Ovary (tissue), 9 donors: ENCODE data around the gene IGF1R. TPM values are rescaled to one million over a fixed set of nuclear protein-coding genes. Genes with fewer than 3 reads are reported as not detected.

Experiments
- DNase-seq, 5 donors: peaks; one replicate each; pipeline ENCODE4 v3.0.0-alpha.2; 2019 to 2020
- H3K27ac ChIP-seq, 2 donors: fragments of 200-600 bp; one replicate each; pipeline versions ENCODE4 v1.5.1 to v1.8.0; 2019 to 2022
- H3K27me3 ChIP-seq: fragments of 200-600 bp; one replicate; pipeline ENCODE4 v1.8.0; 2022
- H3K36me3 ChIP-seq: fragments of 200-600 bp; sonication (generic); one replicate; pipeline ENCODE4 v1.5.1; 2019
- H3K4me1 ChIP-seq: one replicate; pipeline ENCODE4 v1.8.1; 2013; ENCODE audit warnings: mild to moderate bottlenecking, moderate library complexity; ENCODE audit not compliant: insufficient read depth
- H3K4me3 ChIP-seq: fragments of 200-600 bp; sonication (generic); one replicate; pipeline ENCODE4 v1.5.1; 2017
- H3K9me3 ChIP-seq, 2 donors: fragments of 200-600 bp in 1 of 2; sonication (generic) in 1 of 2; one replicate each; pipeline versions ENCODE4 v1.5.1 to v1.8.1; 2013 to 2019; ENCODE audit warnings: mild to moderate bottlenecking in 1 of 2, moderate library complexity in 1 of 2
- EP300 ChIP-seq: sonication (generic); formaldehyde crosslinking; IDR thresholded peaks from one replicate; pipeline ENCODE4 v1.6.1; 2017; ENCODE audit warnings: antibody characterized with exemption
- POLR2A ChIP-seq: fragments of 450-650 bp; IDR thresholded peaks from one replicate; pipeline ENCODE4 v1.6.1; 2017; ENCODE audit warnings: antibody characterized with exemption, mild to moderate bottlenecking, moderate library complexity
- WGBS, 3 donors: extraction: QIAGEN DNeasy Blood & Tissue Kit in 1 of 3; methylation state at CpG; one replicate each; pipeline versions ENCODE4 v1.1.5 to v1.1.7; 2013 to 2017; 5-methylcytosine and 5-hydroxymethylcytosine counted together
- intact Hi-C, 4 donors: fragments of 100-400 bp; cut with DNase I; formaldehyde crosslinking; loops; one replicate each; pipeline versions ENCODE4 v1.11.0 to v1.15.1; 2022 to 2023
- polyA plus RNA-seq, 2 donors: library from polyadenylated mRNA; stranded (reverse); fragments of 200-250 nt in 1 of 2; fragments of 350-450 nt in 1 of 2; fragmentation: Illumina TruSeq in 1 of 2; extraction: RNeasy Lipid Tissue Mini Kit (QIAGEN cat#74804) in 1 of 2; gene quantifications; one replicate each; pipeline ENCODE4 v1.2.3, GENCODE V29; 2013 to 2014
- total RNA-seq, 7 donors: library from RNA; depleted of rRNA in 2 of 7; stranded (reverse); fragments of >200 nt in 2 of 7; fragmentation: NEBNext Ultra II Directional in 3 of 7; extraction: Animal tissue kit (Norgen Biotek cat#: 25700) in 3 of 7; gene quantifications; one replicate each; pipeline versions ENCODE4 v1.1.0 to v1.2.4, GENCODE V29; 2016 to 2023
- TF ChIP-seq, protein P1 (sequence below), 3 donors: fragments of 450-650 bp in 2 of 3; fragments of 200-600 bp in 1 of 3; IDR thresholded peaks; one replicate each; pipeline versions ENCODE4 v1.5.1 to v1.8.0; 2016 to 2022; ENCODE audit warnings: antibody characterized with exemption in 3 of 3, mild to moderate bottlenecking in 1 of 3
- donor health status: DM: no; HTN: no; CAD: no; lungs with moderate emphysema.
- donor health status: DM: no; HTN: no; CAD: no.
- donor health status: Bipolar disorder and iron deficiency.
- donor health status: DM: yes; HTN: yes; CAD: no.
- donor health status: DM: no; HTN: no; CAD: no.
- donor health status: DM: yes; HTN: yes; CAD: no.

The IGF1R gene
- total and polyA plus RNA-seq, 9 donors: 15.4 to 88.7 (median 68.9) TPM

DNA sequence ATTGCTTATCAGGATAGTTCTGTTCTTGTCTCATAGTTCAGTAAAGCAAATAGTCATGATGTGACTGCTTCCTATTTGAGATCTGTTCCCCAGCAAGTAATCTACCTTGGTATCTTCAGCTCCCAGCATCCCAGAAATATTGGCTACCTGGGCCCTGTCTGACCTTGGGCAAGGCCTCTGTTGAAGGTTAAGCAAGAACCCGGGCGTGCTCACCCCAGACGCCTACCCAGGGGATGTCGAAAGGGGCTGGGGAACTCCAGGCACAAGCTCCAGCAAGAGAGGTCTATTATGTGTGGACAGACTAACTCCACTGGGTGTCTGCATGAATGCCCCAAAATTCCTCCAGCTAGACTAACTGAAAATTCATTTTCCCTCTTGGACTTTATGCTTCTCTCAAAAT is 37.3 kb upstream of the IGF1R start:
- no peak overlapping the region for H3K27ac ChIP-seq
- no peak for DNase-seq
- 82 to 84% (median 83%) methylated on average over 4 of the region's 4 CpGs for WGBS, 3 donors
- intact Hi-C loops: no loop called here
- H3K9me3 ChIP-seq: no peaks in the 10 kb centered on the region
- no peaks in the 10 kb centered on the region for H3K4me1 ChIP-seq
- no peaks in the 10 kb centered on the region for H3K36me3 ChIP-seq
- H3K27me3 ChIP-seq: no peaks in the 10 kb centered on the region
- no peak overlapping the region for H3K4me3 ChIP-seq
- TF ChIP-seq, protein P1, sequence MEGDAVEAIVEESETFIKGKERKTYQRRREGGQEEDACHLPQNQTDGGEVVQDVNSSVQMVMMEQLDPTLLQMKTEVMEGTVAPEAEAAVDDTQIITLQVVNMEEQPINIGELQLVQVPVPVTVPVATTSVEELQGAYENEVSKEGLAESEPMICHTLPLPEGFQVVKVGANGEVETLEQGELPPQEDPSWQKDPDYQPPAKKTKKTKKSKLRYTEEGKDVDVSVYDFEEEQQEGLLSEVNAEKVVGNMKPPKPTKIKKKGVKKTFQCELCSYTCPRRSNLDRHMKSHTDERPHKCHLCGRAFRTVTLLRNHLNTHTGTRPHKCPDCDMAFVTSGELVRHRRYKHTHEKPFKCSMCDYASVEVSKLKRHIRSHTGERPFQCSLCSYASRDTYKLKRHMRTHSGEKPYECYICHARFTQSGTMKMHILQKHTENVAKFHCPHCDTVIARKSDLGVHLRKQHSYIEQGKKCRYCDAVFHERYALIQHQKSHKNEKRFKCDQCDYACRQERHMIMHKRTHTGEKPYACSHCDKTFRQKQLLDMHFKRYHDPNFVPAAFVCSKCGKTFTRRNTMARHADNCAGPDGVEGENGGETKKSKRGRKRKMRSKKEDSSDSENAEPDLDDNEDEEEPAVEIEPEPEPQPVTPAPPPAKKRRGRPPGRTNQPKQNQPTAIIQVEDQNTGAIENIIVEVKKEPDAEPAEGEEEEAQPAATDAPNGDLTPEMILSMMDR (IDR thresholded peaks at IDR 0.05): no peak
- TF ChIP-seq EP300: no peak
- no peak for TF ChIP-seq POLR2A

DNA sequence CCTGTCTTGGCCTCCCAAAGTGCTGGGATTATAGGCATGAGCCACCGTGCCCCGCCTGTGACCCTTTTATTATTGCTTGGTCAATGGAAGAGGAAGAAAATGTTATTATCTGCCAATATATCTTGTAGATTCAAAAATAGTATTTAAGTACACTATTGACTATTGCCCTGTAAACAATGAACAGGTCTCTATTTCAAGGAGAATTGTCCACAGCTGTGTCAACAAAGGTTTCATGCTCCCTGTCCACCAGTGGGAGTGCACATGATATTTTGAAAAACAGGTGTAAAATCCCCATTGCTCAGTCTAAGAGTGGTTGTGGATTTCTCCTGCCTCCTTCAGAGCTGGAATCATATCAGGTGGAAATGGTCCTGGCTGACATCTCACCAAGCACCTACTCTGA is 36.5 kb upstream of the IGF1R start:
- H3K9me3 ChIP-seq: no peaks in the 10 kb centered on the region
- no peaks in the 10 kb centered on the region for H3K36me3 ChIP-seq
- TF ChIP-seq POLR2A (no peak), EP300 (no peak)
- TF ChIP-seq, protein P1 (IDR thresholded peaks at IDR 0.05): no peak
- no peak for DNase-seq
- no peaks in the 10 kb centered on the region for H3K27me3 ChIP-seq
- no peak overlapping the region for H3K4me3 ChIP-seq
- intact Hi-C loops: no loop called here
- 93 to 98% (median 96%) methylated on average over 2 of the region's 2 CpGs for WGBS, 3 donors
- no peak overlapping the region for H3K27ac ChIP-seq
- H3K4me1 ChIP-seq: no peaks in the 10 kb centered on the region

DNA sequence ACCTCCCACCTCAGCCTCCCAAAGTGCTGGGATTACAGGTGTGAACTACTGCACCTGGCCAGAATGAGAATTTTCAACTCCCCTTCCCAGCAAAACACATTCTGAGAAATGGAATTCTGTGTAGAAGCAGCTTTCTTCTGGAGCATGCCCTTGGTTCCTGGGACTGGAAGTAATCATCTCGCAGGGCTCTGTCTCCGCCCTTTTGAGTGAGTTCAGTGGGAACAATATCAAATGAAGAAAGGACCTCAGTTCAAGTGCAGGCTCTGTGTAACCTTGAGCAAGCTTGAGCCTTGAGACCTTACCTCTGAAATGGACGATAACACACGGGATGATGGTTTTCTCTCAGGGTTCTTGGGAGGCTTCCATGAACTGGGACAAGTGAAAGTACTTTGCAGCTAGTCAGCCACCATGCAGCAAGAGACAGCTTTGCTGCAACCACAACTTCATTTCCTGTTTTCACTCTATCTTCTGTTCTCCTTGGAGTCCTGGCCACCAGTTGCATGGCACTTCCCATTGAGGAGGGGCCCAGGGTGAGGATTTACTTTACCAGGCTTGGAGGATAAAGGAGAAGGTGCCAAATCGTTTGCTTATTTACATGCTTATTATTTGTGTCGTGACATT is 35.7 kb upstream of the IGF1R start:
- Histone ChIP-seq H3K9me3 (no peaks in the 10 kb centered on the region), H3K27ac (no peak overlapping the region), H3K27me3 (no peaks in the 10 kb centered on the region), H3K36me3 (no peaks in the 10 kb centered on the region), H3K4me1 (no peaks in the 10 kb centered on the region), H3K4me3 (no peak overlapping the region)
- DNase-seq: no peak
- intact Hi-C loops: no loop called here
- 71 to 85% (median 81%) methylated on average over 6 of the region's 6 CpGs for WGBS, 3 donors
- TF ChIP-seq, protein P1 (IDR thresholded peaks at IDR 0.05): no peak

DNA sequence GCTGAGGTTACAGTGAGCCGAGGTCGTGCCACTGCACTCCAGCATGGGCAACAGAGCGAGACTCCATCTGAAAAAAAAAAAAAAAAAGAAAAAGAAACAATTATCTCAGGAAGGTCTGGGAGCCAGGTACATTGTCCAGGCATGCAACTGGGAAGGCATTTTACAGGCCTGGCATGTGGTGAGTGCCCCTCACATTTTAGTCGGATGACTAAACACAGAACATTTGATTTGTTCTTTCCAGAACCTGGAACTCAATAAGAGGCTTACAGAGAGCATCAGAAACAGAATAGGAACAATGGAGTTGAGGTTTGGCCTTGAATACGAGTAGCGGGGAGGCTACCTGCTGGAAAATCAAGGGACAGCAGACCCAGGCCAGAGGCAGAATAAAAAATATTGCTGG is 33.7 kb upstream of the IGF1R start:
- H3K36me3 ChIP-seq: no peaks in the 10 kb centered on the region
- intact Hi-C loops: no loop called here
- H3K4me1 ChIP-seq: no peaks in the 10 kb centered on the region
- H3K9me3 ChIP-seq: no peaks in the 10 kb centered on the region
- no peak overlapping the region for H3K27ac ChIP-seq
- TF ChIP-seq EP300: no peak
- no peak for TF ChIP-seq POLR2A
- TF ChIP-seq, protein P1 (IDR thresholded peaks at IDR 0.05): no peak
- H3K27me3 ChIP-seq: no peaks in the 10 kb centered on the region
- WGBS, 3 donors: 92 to 97% (median 92%) methylated on average over 6 of the region's 6 CpGs
- H3K4me3 ChIP-seq: no peak overlapping the region
- DNase-seq: no peak
